GM12872 (cell line): ENCODE results near the gene SLC9C1.

Source experiments
- CTCF ChIP-seq: IDR thresholded peaks from 3 replicates; pipeline ENCODE4 v1.5.1; 2011; ENCODE audit warnings: low read depth, mild to moderate bottlenecking, low read length, moderate library complexity; ENCODE audit not compliant: insufficient read depth

The SLC9C1 gene

GRCh38 chr3:112304611-112305010 is 10.6 kb upstream of the SLC9C1 start:
- peak; percentile 50; the same call in 2 of the 3 replicates for TF ChIP-seq CTCF

GRCh38 chr3:112303764-112304325 is 9.8 kb upstream of the SLC9C1 start:
- no peak for TF ChIP-seq CTCF

- TF ChIP-seq CTCF = no peak
These were observed 9.1 kb upstream of the SLC9C1 start for GRCh38 chr3:112302881-112303763.

GRCh38 chr3:112302150-112302830 is 8.3 kb upstream of the SLC9C1 start:
- TF ChIP-seq CTCF = no peak

GRCh38 chr3:112298781-112299180 is 4.8 kb upstream of the SLC9C1 start:
- no peak for TF ChIP-seq CTCF

GRCh38 chr3:112297714-112298113 is 3.7 kb upstream of the SLC9C1 start:
- no peak for TF ChIP-seq CTCF

- no peak for TF ChIP-seq CTCF
These were observed 5.0 kb downstream of the SLC9C1 start for GRCh38 chr3:112289011-112289410.
